Upper lobe of right lung (tissue), 1 donor: ENCODE results near the gene P4HTM. TPM values are rescaled to one million over a fixed set of nuclear protein-coding genes. Genes with fewer than 3 reads are reported as not detected.

Experiments used
- ATAC-seq: fragments of 200-7000 bp; cut with Tn5 transposase; one replicate; pipeline ENCODE4 v1.9.1; 2020; ENCODE audit warnings: mild to moderate bottlenecking, moderate library complexity
- DNase-seq: peaks from one replicate; pipeline ENCODE4 v3.0.0-alpha.2; 2020
- H3K27ac ChIP-seq: fragments of 200-600 bp; one replicate; pipeline ENCODE4 v1.8.0; 2022
- H3K27me3 ChIP-seq: fragments of 200-600 bp; one replicate; pipeline ENCODE4 v1.8.0; 2022; ENCODE audit warnings: mild to moderate bottlenecking
- H3K36me3 ChIP-seq: fragments of 200-600 bp; one replicate; pipeline ENCODE4 v1.8.0; 2022
- H3K4me1 ChIP-seq: fragments of 200-600 bp; one replicate; pipeline ENCODE4 v1.8.0; 2022
- H3K4me3 ChIP-seq: fragments of 200-600 bp; one replicate; pipeline ENCODE4 v1.8.0; 2022; ENCODE audit warnings: mild to moderate bottlenecking
- H3K9me3 ChIP-seq: fragments of 200-600 bp; one replicate; pipeline ENCODE4 v1.8.0; 2022
- intact Hi-C: fragments of 100-400 bp; cut with DNase I; formaldehyde crosslinking; loops from one replicate; pipeline ENCODE4 v1.11.0; 2022
- total RNA-seq: library from RNA; stranded (reverse); fragmentation: NEBNext Ultra II Directional; extraction: Animal tissue kit (Norgen Biotek cat#: 25700); gene quantifications from one replicate; pipeline ENCODE4 v1.2.1, GENCODE V29; 2021
- TF ChIP-seq, protein P1 (sequence below): fragments of 200-600 bp; IDR thresholded peaks from one replicate; pipeline ENCODE4 v1.8.0; 2022; ENCODE audit warnings: antibody characterized with exemption
- donor health status: DM: no; HTN: yes; CAD: no; lungs with severe emphysema.

P4HTM gene
- total RNA-seq, 1 donor from 2014 or later = 38.0 TPM

DNA sequence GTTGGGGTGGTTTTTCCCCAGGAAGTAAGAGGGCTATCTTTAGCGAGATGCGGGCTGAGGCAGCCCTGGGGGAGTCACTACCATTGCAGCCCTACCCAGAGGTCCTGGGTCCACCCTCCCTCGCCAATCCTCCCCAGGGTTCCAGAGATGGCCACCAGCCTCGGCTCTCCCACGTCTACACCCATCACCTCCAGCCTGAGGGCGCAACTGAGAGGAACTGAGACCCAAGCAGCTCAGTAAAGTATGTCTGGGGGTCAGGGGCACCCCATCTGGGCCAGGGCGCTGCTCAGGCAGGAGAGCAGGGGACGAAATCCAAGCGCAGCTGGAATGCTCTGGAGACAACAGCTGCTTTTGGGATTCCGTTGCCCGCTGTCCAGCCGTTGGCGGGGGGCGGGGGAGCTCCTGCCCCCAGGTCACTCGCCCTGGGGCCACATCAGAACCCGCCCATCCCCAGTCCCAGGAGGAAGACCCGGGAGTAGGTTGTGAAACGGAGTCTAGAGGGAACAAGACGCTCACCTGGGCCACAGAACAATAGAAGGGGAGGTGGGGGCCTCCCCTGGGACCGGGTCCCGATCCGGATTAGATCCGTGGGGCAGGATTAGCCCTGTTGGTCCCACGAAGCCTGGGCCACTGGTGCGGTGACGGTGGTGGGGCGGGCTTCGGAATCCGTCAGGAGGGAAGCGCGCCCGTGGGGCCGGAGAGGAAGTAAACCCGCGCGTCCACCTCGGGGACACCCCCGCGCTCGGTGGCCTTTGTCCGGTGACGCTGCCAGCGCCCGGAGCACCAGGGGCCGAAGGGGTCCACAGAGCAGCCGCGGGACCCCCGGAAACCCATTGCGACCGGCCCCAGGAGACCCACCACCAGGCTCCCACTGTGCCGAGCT, 30.5 kb downstream of the P4HTM start:
- DNase-seq (peak; percentile 88), ATAC-seq (peak; percentile 19)
- H3K4me1 ChIP-seq = peaks cover 33% of the 10 kb centered on the region

DNA sequence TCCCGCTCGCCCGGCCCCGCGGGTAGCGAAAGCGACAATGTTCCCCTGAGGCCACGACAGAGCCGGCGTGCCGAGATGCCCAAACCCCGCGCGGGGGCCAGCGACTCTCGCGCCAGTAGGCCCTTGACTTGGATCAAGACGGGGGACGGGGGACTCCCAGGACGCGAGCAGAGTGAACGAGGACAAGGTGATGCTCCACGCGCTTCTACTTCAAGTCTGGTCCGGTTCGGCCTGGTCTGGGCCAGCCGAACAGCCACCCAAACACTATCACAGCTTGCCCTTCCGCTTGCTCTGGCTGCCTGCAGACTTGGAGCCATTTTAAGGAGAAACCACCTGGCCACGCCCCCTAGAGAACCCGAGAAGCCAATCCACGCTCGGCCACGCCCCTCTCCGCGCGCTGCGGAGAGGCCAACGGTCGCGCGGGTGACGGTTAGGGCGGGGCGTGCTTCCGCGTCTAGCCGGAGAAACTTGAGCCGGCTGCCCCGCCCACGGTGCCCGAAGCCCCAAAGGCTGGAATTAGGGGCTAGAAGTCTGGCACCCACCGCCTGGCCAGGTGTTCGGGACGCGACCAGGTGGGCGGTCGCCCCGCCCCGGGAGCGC, 31.3 kb downstream of the P4HTM start:
- Histone ChIP-seq H3K4me1 (peaks cover 33% of the 10 kb centered on the region), H3K27ac (peak overlapping the region; percentile 97), H3K4me3 (peak overlapping the region; percentile 96), H3K36me3 (peaks cover 34% of the 10 kb centered on the region), H3K9me3 (no peaks in the 10 kb centered on the region), H3K27me3 (no peaks in the 10 kb centered on the region)
- TF ChIP-seq, protein P1, sequence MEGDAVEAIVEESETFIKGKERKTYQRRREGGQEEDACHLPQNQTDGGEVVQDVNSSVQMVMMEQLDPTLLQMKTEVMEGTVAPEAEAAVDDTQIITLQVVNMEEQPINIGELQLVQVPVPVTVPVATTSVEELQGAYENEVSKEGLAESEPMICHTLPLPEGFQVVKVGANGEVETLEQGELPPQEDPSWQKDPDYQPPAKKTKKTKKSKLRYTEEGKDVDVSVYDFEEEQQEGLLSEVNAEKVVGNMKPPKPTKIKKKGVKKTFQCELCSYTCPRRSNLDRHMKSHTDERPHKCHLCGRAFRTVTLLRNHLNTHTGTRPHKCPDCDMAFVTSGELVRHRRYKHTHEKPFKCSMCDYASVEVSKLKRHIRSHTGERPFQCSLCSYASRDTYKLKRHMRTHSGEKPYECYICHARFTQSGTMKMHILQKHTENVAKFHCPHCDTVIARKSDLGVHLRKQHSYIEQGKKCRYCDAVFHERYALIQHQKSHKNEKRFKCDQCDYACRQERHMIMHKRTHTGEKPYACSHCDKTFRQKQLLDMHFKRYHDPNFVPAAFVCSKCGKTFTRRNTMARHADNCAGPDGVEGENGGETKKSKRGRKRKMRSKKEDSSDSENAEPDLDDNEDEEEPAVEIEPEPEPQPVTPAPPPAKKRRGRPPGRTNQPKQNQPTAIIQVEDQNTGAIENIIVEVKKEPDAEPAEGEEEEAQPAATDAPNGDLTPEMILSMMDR = no peak
- intact Hi-C loops = no loop called here
- DNase-seq (peak; percentile 100), ATAC-seq (peak; percentile 90)

More for the DNA sequence above, 30.5 kb downstream of the P4HTM start:
- Histone ChIP-seq H3K27ac (peak overlapping the region; percentile 97), H3K27me3 (no peaks in the 10 kb centered on the region), H3K9me3 (no peaks in the 10 kb centered on the region), H3K36me3 (peaks cover 34% of the 10 kb centered on the region), H3K4me3 (peak overlapping the region; percentile 96)
- TF ChIP-seq, protein P1 = no peak
- intact Hi-C loops = no loop called here

DNA sequence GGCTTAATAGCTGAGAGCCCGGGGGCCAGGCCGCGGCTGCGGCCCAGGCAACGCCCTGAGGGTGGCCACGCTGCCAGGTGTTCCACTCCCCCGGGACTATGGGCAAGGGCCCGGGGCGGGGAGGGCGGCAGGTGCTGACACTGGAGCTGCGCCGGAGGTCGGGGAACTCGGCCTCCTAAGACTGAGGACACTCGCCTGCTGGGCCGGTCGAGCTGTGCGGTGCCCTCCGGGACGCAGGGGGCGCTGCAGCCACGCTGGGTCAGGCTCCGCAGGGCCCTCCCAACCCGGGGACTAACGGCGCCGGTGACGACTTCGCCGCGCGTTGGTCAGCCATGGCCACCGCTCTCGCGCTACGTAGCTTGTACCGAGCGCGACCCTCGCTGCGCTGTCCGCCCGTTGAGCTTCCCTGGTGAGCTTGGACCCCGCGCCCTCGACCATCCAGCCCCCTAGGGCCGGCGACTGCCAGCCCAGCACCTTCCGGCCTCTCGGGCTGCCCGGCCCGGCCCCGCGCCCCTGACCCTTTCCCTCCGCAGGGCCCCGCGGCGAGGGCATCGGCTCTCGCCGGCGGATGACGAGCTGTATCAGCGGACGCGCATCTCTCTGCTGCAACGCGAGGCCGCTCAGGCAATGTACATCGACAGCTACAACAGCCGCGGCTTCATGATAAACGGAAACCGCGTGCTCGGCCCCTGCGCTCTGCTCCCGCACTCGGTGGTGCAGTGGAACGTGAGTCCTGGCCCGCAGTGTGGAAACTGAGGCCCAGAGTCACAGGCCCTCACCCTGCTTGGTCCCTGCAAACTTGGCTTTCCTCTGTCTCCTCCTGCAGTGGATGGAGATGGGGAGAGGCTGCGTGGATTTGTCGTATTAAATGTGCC, 32.0 kb downstream of the P4HTM start, which contains the start of gene NDUFAF3:
TSS of gene NDUFAF3 (plus strand) at position 309 of the 875 bp plus-strand sequence. CDS start at position 333, 24 bp downstream.
- no peaks in the 10 kb centered on the region for H3K27me3 ChIP-seq
- DNase-seq = peak; percentile 98
- TF ChIP-seq, protein P1 = peak; percentile 99
- H3K27ac ChIP-seq = peak within 1 kb of the TSS; percentile 97
- intact Hi-C loops = no loop called here
- H3K4me1 ChIP-seq = peaks cover 33% of the 10 kb centered on the region
- peak; percentile 89 for ATAC-seq
- H3K9me3 ChIP-seq = no peaks in the 10 kb centered on the region
- H3K36me3 ChIP-seq = peaks cover 41% of the 10 kb centered on the region
- H3K4me3 ChIP-seq = peak within 1 kb of the TSS; percentile 96

DNA sequence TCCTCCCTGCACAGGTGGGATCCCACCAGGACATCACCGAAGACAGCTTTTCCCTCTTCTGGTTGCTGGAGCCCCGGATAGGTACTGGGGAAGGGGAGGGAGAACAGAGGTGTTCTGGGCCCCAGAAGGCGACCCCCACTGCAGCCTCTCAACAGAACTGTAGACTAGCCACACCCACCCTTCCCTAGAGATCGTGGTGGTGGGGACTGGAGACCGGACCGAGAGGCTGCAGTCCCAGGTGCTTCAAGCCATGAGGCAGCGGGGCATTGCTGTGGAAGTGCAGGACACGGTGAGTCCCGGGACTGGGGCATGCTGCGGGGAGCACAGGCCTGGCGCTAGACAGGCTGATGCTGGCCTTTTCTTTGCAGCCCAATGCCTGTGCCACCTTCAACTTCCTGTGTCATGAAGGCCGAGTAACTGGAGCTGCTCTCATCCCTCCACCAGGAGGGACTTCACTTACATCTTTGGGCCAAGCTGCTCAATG, 32.7 kb downstream of the P4HTM start:
- TF ChIP-seq, protein P1 = no peak
- ATAC-seq (no peak), DNase-seq (no peak)
- Histone ChIP-seq H3K4me3 (peak overlapping the region; percentile 96), H3K9me3 (no peaks in the 10 kb centered on the region), H3K27ac (peak overlapping the region; percentile 97), H3K27me3 (no peaks in the 10 kb centered on the region), H3K36me3 (peaks cover 41% of the 10 kb centered on the region), H3K4me1 (peaks cover 27% of the 10 kb centered on the region)
- intact Hi-C loops = no loop called here

DNA sequence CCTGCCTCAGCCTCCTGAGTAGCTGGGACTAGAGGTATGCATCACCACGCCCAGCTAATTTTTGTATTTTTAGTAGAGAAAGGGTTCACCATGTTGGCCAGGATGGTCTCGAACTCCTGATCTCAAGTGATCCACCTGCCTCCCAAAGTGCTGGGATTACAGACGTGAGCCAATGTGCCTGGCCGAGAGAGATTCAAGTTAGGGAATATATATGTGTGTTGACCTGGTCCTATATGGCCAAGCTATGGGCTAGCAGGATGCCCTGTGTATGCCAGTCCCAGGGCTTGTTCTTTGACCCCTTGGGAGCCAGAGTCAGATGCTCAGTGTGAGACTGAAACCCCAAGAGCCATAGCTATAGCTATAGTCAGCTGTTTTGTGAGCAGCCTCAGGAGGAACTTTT, 33.7 kb downstream of the P4HTM start:
- peaks cover 41% of the 10 kb centered on the region for H3K36me3 ChIP-seq
- H3K9me3 ChIP-seq = no peaks in the 10 kb centered on the region
- DNase-seq (no peak), ATAC-seq (no peak)
- no peak overlapping the region for H3K4me3 ChIP-seq
- intact Hi-C loops = no loop called here
- H3K27ac ChIP-seq = no peak overlapping the region
- TF ChIP-seq, protein P1 = no peak
- peaks cover 33% of the 10 kb centered on the region for H3K4me1 ChIP-seq
- no peaks in the 10 kb centered on the region for H3K27me3 ChIP-seq
